H1 (cell line): ENCODE data around the gene TSPAN32. TPM values are rescaled to one million over a fixed set of nuclear protein-coding genes. Genes with fewer than 3 reads are reported as not detected.

Experiments used
- CTCF ChIA-PET: fragments of 300-600 bp; sonication (Branson Sonifier 250); formaldehyde crosslinking; loops from one replicate; lab custom pipeline; 2021; ENCODE audit not compliant: partially characterized antibody; lab: Charles Lee
- POLR2A ChIA-PET: fragments of 300-600 bp; sonication (Branson Sonifier 250); formaldehyde crosslinking; loops from one replicate; lab custom pipeline; 2021; ENCODE audit warnings: inconsistent platforms; ENCODE audit not compliant: partially characterized antibody; lab: Charles Lee
- DNase-seq, 2 experiments: peaks; one replicate each; pipeline versions ENCODE4 v3.0.0 to v3.0.0-alpha.2; 2010 to 2022; ENCODE audit warnings: low spot score in 2 of 2, low read depth in 1 of 2, mixed read lengths in 1 of 2
- FAIRE-seq: peaks from 2 replicates; lab custom pipeline; 2011; peaks lifted over from hg19 to GRCh38; lab: Jason Lieb, UNC
- H2AFZ ChIP-seq: 2 replicates; pipeline ENCODE4 v1.8.1; 2012; ENCODE audit warnings: low read length, inconsistent platforms
- H2AK5ac ChIP-seq: 2 replicates; pipeline ENCODE4 v1.6.1; 2013; ENCODE audit warnings: low read depth, low read length
- H2BK120ac ChIP-seq: replicated peaks from 2 replicates; pipeline ENCODE3; 2013; ENCODE audit warnings: low read depth, low read length, inconsistent platforms
- H2BK12ac ChIP-seq: 2 replicates; pipeline ENCODE4 v1.6.1; 2013; ENCODE audit warnings: low read depth, low read length
- H2BK15ac ChIP-seq: 2 replicates; pipeline ENCODE4 v1.6.1; 2013; ENCODE audit warnings: low read length
- H2BK20ac ChIP-seq: 2 replicates; pipeline ENCODE4 v1.6.1; 2013; ENCODE audit warnings: low read length
- H2BK5ac ChIP-seq: 2 replicates; pipeline ENCODE4 v1.6.1; 2013; ENCODE audit warnings: low read depth, low read length
- H3K14ac ChIP-seq: 2 replicates; pipeline ENCODE4 v1.6.1; 2013; ENCODE audit warnings: inconsistent platforms; ENCODE audit not compliant: insufficient read length
- H3K18ac ChIP-seq: 2 replicates; pipeline ENCODE4 v1.6.1; 2013; ENCODE audit warnings: low read length; ENCODE audit errors: extremely low read depth
- H3K23ac ChIP-seq: 2 replicates; pipeline ENCODE4 v1.6.1; 2013; ENCODE audit warnings: inconsistent platforms; ENCODE audit not compliant: insufficient read length
- H3K23me2 ChIP-seq: 2 replicates; pipeline ENCODE4 v1.6.1; 2013; ENCODE audit warnings: low read depth, low read length
- H3K27ac ChIP-seq: 2 replicates; pipeline ENCODE4 v1.6.1; 2011; ENCODE audit warnings: low read depth, low read length, inconsistent platforms
- H3K27me3 ChIP-seq, 4 experiments: replicated peaks in 1 of 4; 1 replicate in 1 of 4; 2 replicates in 3 of 4; pipeline versions ENCODE4 v1.6.1 to v1.8.1; 2011 to 2013; ENCODE audit warnings: low read length in 3 of 4, mild to moderate bottlenecking in 3 of 4, inconsistent platforms in 2 of 4, mixed read lengths in 2 of 4, moderate library complexity in 1 of 4; ENCODE audit not compliant: control insufficient read depth in 3 of 4, insufficient read depth in 3 of 4; ENCODE audit errors: extremely low read depth in 1 of 4
- H3K36me3 ChIP-seq, 4 experiments: 2 replicates each; pipeline versions ENCODE4 v1.6.1 to v1.8.1; 2011 to 2013; ENCODE audit warnings: mild to moderate bottlenecking in 4 of 4, low read length in 3 of 4, moderate library complexity in 2 of 4, control low read depth in 1 of 4, inconsistent platforms in 1 of 4; ENCODE audit not compliant: insufficient read depth in 4 of 4, control insufficient read depth in 2 of 4
- H3K4ac ChIP-seq: replicated peaks from 2 replicates; pipeline ENCODE3; 2013; ENCODE audit warnings: low read length, low read depth, mixed read lengths, inconsistent platforms; ENCODE audit not compliant: insufficient read length
- H3K4me1 ChIP-seq, 4 experiments: replicated peaks in 1 of 4; 1 replicate in 1 of 4; 2 replicates in 3 of 4; pipeline versions ENCODE4 v1.6.1 to v1.8.1; 2011 to 2013; ENCODE audit warnings: low read length in 3 of 4, inconsistent platforms in 2 of 4, mixed read lengths in 1 of 4; ENCODE audit not compliant: insufficient read depth in 4 of 4, control insufficient read depth in 3 of 4
- H3K4me2 ChIP-seq, 2 experiments: 2 replicates each; pipeline versions ENCODE4 v1.6.1 to v1.8.1; 2011 to 2013; ENCODE audit warnings: low read depth in 2 of 2, low read length in 2 of 2, control low read depth in 1 of 2, inconsistent platforms in 1 of 2, mild to moderate bottlenecking in 1 of 2; ENCODE audit not compliant: insufficient read depth in 1 of 2
- H3K4me3 ChIP-seq, 4 experiments: fragments of 200-600, 300-600 bp in 1 of 4; sonication (generic), shearing (Covaris generic), sonication (Bioruptor Twin) in 1 of 4; 2 replicates each; pipeline versions ENCODE4 v1.5.1 to v1.8.1; 2011 to 2016; ENCODE audit warnings: low read length in 4 of 4, low read depth in 3 of 4, control low read depth in 2 of 4, inconsistent platforms in 2 of 4, mild to moderate bottlenecking in 2 of 4, mixed read lengths in 1 of 4, moderate library complexity in 1 of 4; ENCODE audit not compliant: insufficient read depth in 2 of 4; ENCODE audit errors: extremely low read depth in 1 of 4
- H3K56ac ChIP-seq: replicated peaks from 2 replicates; pipeline ENCODE3; 2013; ENCODE audit warnings: low read depth, mild to moderate bottlenecking, mixed read lengths, low read length, inconsistent platforms; ENCODE audit not compliant: insufficient read length
- H3K79me1 ChIP-seq: 2 replicates; pipeline ENCODE4 v1.6.1; 2013; ENCODE audit warnings: low read depth, low read length, control low read depth
- H3K79me2 ChIP-seq, 2 experiments: 2 replicates each; pipeline versions ENCODE4 v1.6.1 to v1.8.1; 2012 to 2013; ENCODE audit warnings: low read length in 2 of 2, mild to moderate bottlenecking in 2 of 2, inconsistent platforms in 1 of 2; ENCODE audit not compliant: insufficient read depth in 2 of 2, control insufficient read depth in 1 of 2
- H3K9ac ChIP-seq, 4 experiments: replicated peaks in 1 of 4; 1 replicate in 1 of 4; 2 replicates in 3 of 4; pipeline versions ENCODE4 v1.6.1 to v1.8.1; 2011 to 2013; ENCODE audit warnings: low read depth in 3 of 4, low read length in 3 of 4, control low read depth in 2 of 4, mild to moderate bottlenecking in 2 of 4, moderate library complexity in 2 of 4, inconsistent platforms in 1 of 4; ENCODE audit errors: extremely low read depth in 1 of 4
- H3K9me3 ChIP-seq, 2 experiments: 2 replicates each; pipeline versions ENCODE4 v1.6.1 to v1.8.1; 2012 to 2013; ENCODE audit warnings: mild to moderate bottlenecking in 2 of 2, moderate library complexity in 2 of 2, control low read depth in 1 of 2, inconsistent platforms in 1 of 2, low read depth in 1 of 2, low read length in 1 of 2, mixed read lengths in 1 of 2; ENCODE audit not compliant: insufficient read depth in 2 of 2
- H4K20me1 ChIP-seq, 2 experiments: replicated peaks in 1 of 2; 2 replicates each; pipeline versions ENCODE3 to v1.8.1; 2011 to 2013; ENCODE audit warnings: inconsistent platforms in 2 of 2, low read length in 2 of 2, mild to moderate bottlenecking in 1 of 2; ENCODE audit not compliant: insufficient read depth in 2 of 2, control insufficient read depth in 1 of 2
- H4K5ac ChIP-seq: 2 replicates; pipeline ENCODE4 v1.6.1; 2013; ENCODE audit warnings: low read length, low read depth, mixed read lengths, inconsistent platforms; ENCODE audit not compliant: insufficient read length
- H4K8ac ChIP-seq: 2 replicates; pipeline ENCODE4 v1.8.0; 2013; ENCODE audit warnings: mild to moderate bottlenecking, moderate library complexity, low read length, inconsistent platforms; ENCODE audit not compliant: insufficient read depth; ENCODE audit errors: extremely low read depth
- H4K91ac ChIP-seq: replicated peaks from 2 replicates; pipeline ENCODE3; 2013; ENCODE audit warnings: low read length, mixed read lengths, inconsistent platforms; ENCODE audit not compliant: insufficient read length
- CTCF ChIP-seq, 3 experiments: IDR thresholded peaks; 1 replicate in 2 of 3; 2 replicates in 1 of 3; pipeline versions ENCODE4 v1.5.1 to v1.6.1; 2011; ENCODE audit warnings: low read length in 3 of 3, mild to moderate bottlenecking in 3 of 3, inconsistent platforms in 2 of 3, low read depth in 1 of 3, moderate library complexity in 1 of 3; ENCODE audit not compliant: insufficient read depth in 1 of 3; ENCODE audit errors: control extremely low read depth in 1 of 3
- SIRT6 ChIP-seq: IDR thresholded peaks from one replicate; pipeline ENCODE4 v1.7.1; 2012; ENCODE audit warnings: low read length, inconsistent platforms
- WGBS, 2 experiments: shearing (Covaris generic) in 1 of 2; methylation state at CpG; one replicate each; pipeline versions ENCODE4 v1.1.6 to v1.1.7; 2013 to 2015; ENCODE audit warnings: low lambda C conversion rate in 2 of 2, mixed read lengths in 2 of 2, inconsistent platforms in 1 of 2, low coverage in 1 of 2, missing lambda C conversion rate in 1 of 2; ENCODE audit not compliant: insufficient replicate concordance in 2 of 2, insufficient coverage in 1 of 2, insufficient read length in 1 of 2; ENCODE audit errors: extremely low coverage in 1 of 2, missing lambda C conversion rate in 1 of 2; 5-methylcytosine and 5-hydroxymethylcytosine counted together
- polyA plus RNA-seq, 7 experiments: library from polyadenylated mRNA; depleted of rRNA in 3 of 7; stranded (reverse) in 5 of 7; unstranded in 2 of 7; fragments of >200 nt in 5 of 7; fragments of 200-250 nt in 2 of 7; gene quantifications; 1 replicate in 5 of 7; 2 replicates in 1 of 7; 4 replicates in 1 of 7; pipeline versions ENCODE4 v1.2.1 to v1.2.3, GENCODE V29; 2011 to 2013; ENCODE audit warnings: missing spikeins in 2 of 7, mixed read lengths in 2 of 7
- total RNA-seq: library from RNA; stranded (reverse); fragmentation: NEBNext Ultra II Directional; extraction: Animal tissue kit (Norgen Biotek cat#: 25700); gene quantifications from 2 replicates; pipeline ENCODE4 v1.2.1, GENCODE V29; 2021

The TSPAN32 gene
- total and polyA plus RNA-seq, 2 of the 8 experiments (the other 6 are each of a cell fraction or from before 2014, with no cell fraction given), result not detected

- Histone ChIP-seq H4K91ac (no peak overlapping the region), H2AFZ (no peak overlapping the region), H3K23ac (no peak overlapping the region), H2BK12ac (no peak overlapping the region; the same call in 1 of the 2 replicates), H3K18ac (no peak overlapping the region), H2BK120ac (no peak overlapping the region), H3K56ac (no peak overlapping the region), H3K4me2 (peak overlapping the region in 1 of 2 experiments; percentile 51; a peak in 1 of 4 replicates), H3K79me2 (no peaks in the 10 kb centered on the region), H3K9ac (no peak overlapping the region), H3K27me3 (peaks cover 21 to 71% (median 63%) of the 10 kb centered on the region in 4 experiments), H3K9me3 (peaks cover 0 to 12% of the 10 kb centered on the region in 2 experiments; a peak in 1 of 4 replicates), H4K20me1 (no peaks in the 10 kb centered on the region), H4K8ac (no peak overlapping the region), H2BK5ac (no peak overlapping the region), H3K14ac (no peak overlapping the region), H2BK20ac (no peak overlapping the region), H3K4ac (no peak overlapping the region), H3K4me3 (no peak overlapping the region), H2AK5ac (no peak overlapping the region), H3K4me1 (peaks cover 0 to 20% (median 3%) of the 10 kb centered on the region in 4 experiments; a peak in 4 of 7 replicates), H3K79me1 (no peaks in the 10 kb centered on the region), H3K23me2 (peaks cover 8% of the 10 kb centered on the region; the same call in 1 of the 2 replicates), H4K5ac (no peak overlapping the region), H3K36me3 (peaks cover 0 to 6% (median 0%) of the 10 kb centered on the region in 4 experiments; a peak in 1 of 8 replicates), H2BK15ac (no peak overlapping the region), H3K27ac (no peak overlapping the region)
- WGBS, 2 experiments, result 87% methylated on average over 20 of the region's 21 CpGs; no CpG with 5 or more reads in 1 of the 2 experiments
- DNase-seq (peak in 1 of 2 experiments; percentile 45), FAIRE-seq (no peak)
- ChIA-PET CTCF (interaction anchor here (1.0 to 1.2 kb wide), 3 partner anchors 27 to 579 kb away, joined by 3 read pairs; no protein-coding TSS in a partner anchor), POLR2A (no interaction called here)
- TF ChIP-seq SIRT6 (no peak), CTCF (IDR thresholded peaks at IDR 0.05; ENCODE audit: control extremely low read depth in 1 of 3, insufficient read depth in 1 of 3, low read depth in 1 of 3, low read length in 3 of 3) (no peak)
These were observed 29.4 kb upstream of the TSPAN32 start for GRCh38 chr11:2272228-2272945.
